HG03575 (cell line): ENCODE results near the gene ITGAX.

Experiments
- ATAC-seq: cut with Tn5 transposase; IDR thresholded peaks from one replicate; pipeline ENCODE4 v1.9.1; 2021; ENCODE audit not compliant: unreplicated experiment, insufficient number of reproducible peaks, low FRiP score; ENCODE audit errors: extremely low read depth

ITGAX gene

DNA sequence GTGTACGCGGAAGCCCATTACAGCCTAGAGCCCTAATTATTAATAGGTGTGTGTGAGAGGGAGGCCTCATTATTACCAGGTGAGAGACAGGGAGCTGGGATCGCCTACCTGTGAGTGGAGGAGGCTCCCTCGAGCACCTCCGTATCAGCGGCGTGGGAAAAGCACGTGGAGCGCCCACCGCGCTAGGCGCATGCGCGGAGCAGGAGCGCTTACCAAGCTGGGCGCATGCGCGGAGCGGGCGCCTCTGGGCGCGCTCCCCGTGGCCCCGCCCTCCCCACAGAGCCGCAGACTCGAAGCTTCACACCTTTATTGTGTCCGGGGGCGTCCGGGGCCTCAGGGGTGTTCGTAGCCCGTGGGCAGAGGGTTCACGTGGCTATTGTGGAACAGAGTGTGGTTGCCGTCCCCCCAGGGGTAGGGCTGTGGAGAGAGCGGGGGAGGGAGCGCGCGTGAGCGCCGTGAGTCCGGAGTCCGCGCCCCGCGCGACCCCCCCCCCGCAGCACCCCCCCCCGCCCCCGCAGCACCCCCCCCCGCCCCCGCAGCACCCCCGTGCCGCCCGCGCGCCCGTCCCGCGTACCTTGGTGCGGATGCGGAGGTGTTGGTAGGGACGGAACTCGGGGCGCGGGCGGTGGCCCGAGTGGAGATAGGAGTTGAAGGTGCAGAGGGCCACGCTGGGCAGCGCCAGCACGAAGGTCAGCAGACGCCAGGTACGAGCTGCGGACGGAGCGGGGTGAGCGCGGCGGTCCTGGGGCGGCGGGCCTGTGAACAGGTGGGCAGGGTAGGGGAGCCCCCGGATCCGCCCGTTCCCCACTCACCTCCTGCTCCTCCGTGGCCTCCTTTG, 72.7 kb downstream of the ITGAX start:
- ATAC-seq: no peak

DNA sequence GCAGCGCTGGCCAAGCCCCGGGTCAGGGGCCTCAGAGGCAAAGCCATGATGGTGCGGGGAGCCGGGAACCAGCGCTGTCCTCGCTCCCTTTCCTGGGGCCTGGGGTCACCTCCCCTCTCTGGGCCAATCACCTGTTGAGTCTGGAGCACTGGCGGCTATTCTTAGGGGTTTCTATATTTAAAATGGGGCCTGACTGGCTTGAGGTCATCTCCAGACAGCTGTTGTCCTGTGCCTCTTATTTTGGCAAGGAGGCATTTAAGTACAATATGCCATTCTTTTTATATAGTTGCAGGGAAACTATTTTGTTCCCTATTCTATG, 73.3 kb downstream of the ITGAX start, which contains the start of gene COX6A2:
Gene COX6A2, minus strand, starts transcription at position 82 of the 319 bp plus-strand sequence. Its CDS starts 35 bp downstream, at position 47.
- no peak for ATAC-seq

DNA sequence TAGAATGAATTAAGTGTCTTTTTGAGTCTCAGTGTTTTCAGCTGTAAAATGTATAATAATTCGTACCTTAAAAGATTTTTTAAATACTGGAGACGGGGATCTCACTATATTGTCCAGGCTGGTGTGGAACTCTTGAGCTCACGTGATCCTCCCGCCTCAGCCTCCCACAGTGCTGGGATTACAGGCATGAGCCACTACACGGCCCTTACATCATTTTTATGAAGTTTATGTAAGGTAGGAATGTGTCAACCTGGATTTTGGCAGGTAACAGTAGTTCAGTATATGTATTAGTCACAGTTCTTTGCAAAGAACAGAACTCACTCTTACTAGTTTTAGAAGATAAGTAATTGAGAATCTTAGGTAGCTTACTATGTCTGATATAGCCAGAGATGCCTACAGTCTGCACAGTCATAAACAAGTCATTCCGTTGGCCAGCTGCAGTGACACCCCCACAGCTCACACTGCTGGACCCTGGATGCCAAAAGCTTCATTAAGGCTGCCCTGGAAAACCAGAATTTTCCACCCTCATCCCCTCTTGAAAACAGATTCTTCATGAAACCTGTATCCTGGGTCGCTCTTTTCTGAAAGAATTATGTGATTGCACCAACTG, 73.8 kb downstream of the ITGAX start:
- no peak for ATAC-seq

DNA sequence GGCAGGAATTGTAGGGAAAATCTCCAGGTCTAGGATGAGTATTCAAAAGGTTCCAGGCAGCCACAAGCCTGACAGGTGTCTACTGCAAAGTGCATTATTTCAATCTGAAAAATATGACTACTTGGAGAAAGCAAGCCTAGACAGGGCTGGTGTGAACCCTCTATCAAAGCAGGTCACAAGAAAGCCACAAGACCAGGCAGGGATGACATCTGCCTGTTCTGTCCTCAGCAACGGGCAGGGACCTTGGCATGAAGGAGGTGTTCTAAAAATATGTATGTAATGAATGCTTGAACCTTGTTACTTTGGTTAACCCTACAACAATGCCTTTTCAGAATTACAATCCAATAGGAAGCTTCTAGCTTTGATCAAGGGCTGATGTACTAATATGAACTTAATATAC, 74.3 kb downstream of the ITGAX start:
- no peak for ATAC-seq

DNA sequence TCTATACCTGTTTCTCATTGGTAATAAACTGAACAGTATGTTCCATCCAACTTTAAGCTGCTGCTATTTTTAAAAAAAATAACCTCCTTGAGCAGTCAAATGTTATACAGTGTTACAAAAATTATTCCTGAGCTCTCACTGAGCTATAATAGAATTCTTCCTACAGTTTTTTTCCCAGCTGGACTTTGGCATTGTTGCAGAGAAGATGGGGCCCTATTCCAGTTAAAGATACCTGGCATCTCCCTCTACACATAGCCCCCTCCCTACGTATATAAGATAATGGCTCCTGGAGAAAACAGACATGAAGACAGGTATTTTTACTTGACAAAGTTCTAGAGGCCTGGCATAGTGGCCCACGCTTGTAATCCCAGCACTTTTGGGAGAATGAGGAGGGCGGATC, 74.8 kb downstream of the ITGAX start:
- no peak for ATAC-seq

DNA sequence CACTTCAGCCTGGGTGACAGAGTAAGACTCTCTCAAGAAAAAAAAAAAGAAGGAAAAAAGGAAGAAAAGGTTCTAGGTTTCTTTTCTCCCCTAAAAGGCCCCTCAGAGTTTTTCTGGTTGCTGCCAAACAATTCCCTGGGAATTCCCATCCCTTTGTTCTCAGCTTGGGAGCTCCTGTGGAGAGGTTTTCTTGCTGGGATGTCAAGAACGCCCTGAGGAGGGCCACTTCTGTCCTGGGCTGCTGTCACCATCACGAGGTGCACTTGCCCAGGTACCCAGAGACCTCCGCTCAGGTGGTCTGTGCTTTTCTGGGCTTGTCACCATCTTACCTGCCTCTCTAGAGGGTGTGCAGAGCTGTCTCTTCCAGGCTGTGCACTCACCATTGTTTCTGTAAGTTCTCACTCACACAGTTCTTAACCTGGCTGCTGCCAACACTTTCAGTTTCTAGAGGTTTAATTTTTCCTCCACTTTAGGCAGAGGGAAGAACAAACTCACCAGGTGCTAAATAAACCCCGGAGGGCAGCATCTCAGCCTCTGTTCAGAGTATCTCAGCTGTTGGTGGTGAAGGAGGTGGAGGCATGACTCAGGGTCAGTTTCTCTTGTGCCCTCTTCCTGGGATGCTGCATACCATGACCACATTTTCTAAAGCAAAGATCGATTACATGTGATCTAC, 75.5 kb downstream of the ITGAX start:
- ATAC-seq: no peak
